Nephron (organoid): ENCODE measurements around the gene BEGAIN.
A peak's percentile ranks its signal among the peaks of the same experiment; 100 is the strongest.

ENCODE experiments used
- H3K27ac Mint-ChIP-seq, 3 experiments: 2 replicates each; pipeline ENCODE4 v1.8.0; 2020; ENCODE audit warnings: mixed read lengths in 3 of 3, mild to moderate bottlenecking in 2 of 3, moderate library complexity in 1 of 3
- H3K27me3 Mint-ChIP-seq: 2 replicates; pipeline ENCODE4 v1.8.0; 2021; ENCODE audit warnings: low read depth, mild to moderate bottlenecking, moderate library complexity, mixed read lengths
- H3K36me3 Mint-ChIP-seq: 2 replicates; pipeline ENCODE4 v1.8.0; 2020; ENCODE audit warnings: low read depth, mixed read lengths
- H3K4me1 Mint-ChIP-seq: 2 replicates; pipeline ENCODE4 v1.8.0; 2020; ENCODE audit warnings: mixed read lengths
- H3K4me3 Mint-ChIP-seq, 3 experiments: 2 replicates each; pipeline ENCODE4 v1.8.0; 2020; ENCODE audit warnings: mild to moderate bottlenecking in 3 of 3, mixed read lengths in 3 of 3, moderate library complexity in 2 of 3
- H3K9me3 Mint-ChIP-seq: 2 replicates; pipeline ENCODE4 v1.8.0; 2020; ENCODE audit warnings: mixed read lengths
- CTCF ChIP-seq, 3 experiments: fragments of 200-600 bp; sonication (generic); IDR thresholded peaks; one replicate each; pipeline ENCODE4 v1.5.0; 2021; ENCODE audit warnings: antibody characterized with exemption in 3 of 3; ENCODE audit not compliant: unreplicated experiment in 3 of 3

Gene BEGAIN

GRCh38 chr14:100587086-100587762 lies at the start of gene BEGAIN:
TSS of gene BEGAIN (minus strand) at chr14:100587417. CDS start at chr14:100587290, 127 bp downstream.
- H3K4me3 Mint-ChIP-seq, result peak within 1 kb of the TSS; percentile 74 to 86 (median 85)
- H3K36me3 Mint-ChIP-seq, result no peaks in the 10 kb centered on the region
- TF ChIP-seq CTCF (IDR thresholded peaks at IDR 0.05; ENCODE audit: unreplicated experiment in 3 of 3), result no peak
- H3K9me3 Mint-ChIP-seq, result no peaks in the 10 kb centered on the region
- peaks cover 53% of the 10 kb centered on the region for H3K27me3 Mint-ChIP-seq
- H3K27ac Mint-ChIP-seq, result peak within 1 kb of the TSS in 1 of 3 experiments; percentile 30
- peaks cover 9% of the 10 kb centered on the region for H3K4me1 Mint-ChIP-seq

- H3K27ac Mint-ChIP-seq, result no peak overlapping the region
- peaks cover 30% of the 10 kb centered on the region for H3K27me3 Mint-ChIP-seq
- H3K4me3 Mint-ChIP-seq, result no peak overlapping the region
- no peaks in the 10 kb centered on the region for H3K9me3 Mint-ChIP-seq
- no peak for TF ChIP-seq CTCF (IDR thresholded peaks at IDR 0.05; ENCODE audit: unreplicated experiment in 3 of 3)
- no peaks in the 10 kb centered on the region for H3K36me3 Mint-ChIP-seq
- peaks cover 9% of the 10 kb centered on the region for H3K4me1 Mint-ChIP-seq
These were observed 49.3 kb upstream of the BEGAIN start for GRCh38 chr14:100636559-100636958.

DNA sequence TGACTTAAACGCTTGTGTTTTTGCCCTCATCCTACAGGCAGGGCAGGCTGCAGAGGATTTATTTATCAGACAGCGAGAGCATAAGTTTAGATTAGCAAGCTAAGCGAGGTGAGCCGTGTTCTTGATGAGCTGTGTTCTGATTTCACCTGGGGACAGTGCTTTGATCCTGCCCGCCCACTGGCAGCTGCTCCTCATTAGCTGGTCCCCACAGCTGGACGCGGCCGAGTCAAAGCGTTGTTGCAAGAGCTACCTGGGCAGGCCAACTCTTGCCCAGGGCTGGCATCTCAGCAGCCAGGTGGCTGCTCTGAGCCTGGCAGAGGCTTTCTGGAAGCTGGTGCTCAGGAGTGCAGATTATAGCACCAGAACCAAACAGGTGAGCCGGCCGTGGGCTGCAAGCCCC lies 46.8 kb upstream of the BEGAIN start:
- Mint-ChIP-seq H3K4me1 (no peaks in the 10 kb centered on the region), H3K9me3 (no peaks in the 10 kb centered on the region), H3K27ac (no peak overlapping the region), H3K4me3 (no peak overlapping the region), H3K27me3 (peaks cover 27% of the 10 kb centered on the region), H3K36me3 (no peaks in the 10 kb centered on the region)
- TF ChIP-seq CTCF (IDR thresholded peaks at IDR 0.05; ENCODE audit: unreplicated experiment in 3 of 3), result no peak

- Mint-ChIP-seq H3K27me3 (peaks cover 27% of the 10 kb centered on the region), H3K9me3 (peaks cover 2% of the 10 kb centered on the region), H3K27ac (no peak overlapping the region), H3K4me1 (no peaks in the 10 kb centered on the region), H3K4me3 (no peak overlapping the region), H3K36me3 (no peaks in the 10 kb centered on the region)
- TF ChIP-seq CTCF (IDR thresholded peaks at IDR 0.05; ENCODE audit: unreplicated experiment in 3 of 3), result no peak
These were observed 46.2 kb upstream of the BEGAIN start for GRCh38 chr14:100633406-100633805.

DNA sequence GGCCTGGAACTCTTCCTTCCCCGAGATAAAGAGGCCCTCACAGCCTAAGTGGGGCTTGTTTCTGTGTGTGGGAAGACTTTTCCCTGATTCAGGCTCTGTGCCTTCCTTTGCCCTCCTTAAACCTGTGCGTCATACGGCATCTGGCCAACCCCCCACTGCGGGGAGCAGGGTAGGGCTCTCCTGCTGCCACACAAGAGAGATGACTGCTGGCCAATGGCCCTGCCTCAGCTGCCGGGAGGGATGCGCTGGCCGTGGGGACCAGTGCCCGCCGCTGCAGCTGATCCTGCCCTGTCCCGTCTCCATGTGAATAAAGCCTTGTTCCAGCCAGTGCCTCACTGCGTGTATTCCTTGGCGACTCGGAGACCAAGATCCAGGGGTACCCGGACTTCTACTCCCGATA lies 42.5 kb upstream of the BEGAIN start:
- Mint-ChIP-seq H3K9me3 (peaks cover 7% of the 10 kb centered on the region), H3K4me1 (no peaks in the 10 kb centered on the region), H3K36me3 (no peaks in the 10 kb centered on the region), H3K4me3 (no peak overlapping the region), H3K27me3 (peaks cover 35% of the 10 kb centered on the region), H3K27ac (no peak overlapping the region)
- no peak for TF ChIP-seq CTCF (IDR thresholded peaks at IDR 0.05; ENCODE audit: unreplicated experiment in 3 of 3)

DNA sequence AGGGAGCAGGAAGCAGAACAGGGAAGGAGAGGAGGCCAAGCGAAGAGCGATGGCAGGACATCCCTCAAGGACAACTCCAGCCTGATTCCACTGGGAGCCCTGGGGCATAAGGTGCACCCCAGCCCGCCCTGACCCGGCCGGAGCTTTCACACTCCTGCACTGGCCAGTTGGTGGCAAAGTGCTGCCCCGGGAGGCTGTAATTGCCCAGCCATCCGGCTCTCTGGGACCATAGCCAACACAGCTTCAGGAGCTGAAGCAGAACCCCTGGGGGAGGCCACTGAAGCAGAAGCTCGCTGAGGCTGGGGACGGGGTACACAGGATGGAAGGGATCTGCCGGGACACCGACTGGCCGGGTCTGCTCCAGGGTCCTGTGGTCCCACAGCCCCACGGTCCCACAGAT lies 41.9 kb upstream of the BEGAIN start:
- TF ChIP-seq CTCF (IDR thresholded peaks at IDR 0.05; ENCODE audit: unreplicated experiment in 3 of 3), result no peak
- H3K4me3 Mint-ChIP-seq, result no peak overlapping the region
- H3K36me3 Mint-ChIP-seq, result no peaks in the 10 kb centered on the region

More for the DNA sequence above, 41.9 kb upstream of the BEGAIN start:
- Mint-ChIP-seq H3K27me3 (peaks cover 37% of the 10 kb centered on the region), H3K27ac (no peak overlapping the region), H3K9me3 (peaks cover 7% of the 10 kb centered on the region), H3K4me1 (no peaks in the 10 kb centered on the region)
